ENCODE measurements around the gene CFAP20.

DNA sequence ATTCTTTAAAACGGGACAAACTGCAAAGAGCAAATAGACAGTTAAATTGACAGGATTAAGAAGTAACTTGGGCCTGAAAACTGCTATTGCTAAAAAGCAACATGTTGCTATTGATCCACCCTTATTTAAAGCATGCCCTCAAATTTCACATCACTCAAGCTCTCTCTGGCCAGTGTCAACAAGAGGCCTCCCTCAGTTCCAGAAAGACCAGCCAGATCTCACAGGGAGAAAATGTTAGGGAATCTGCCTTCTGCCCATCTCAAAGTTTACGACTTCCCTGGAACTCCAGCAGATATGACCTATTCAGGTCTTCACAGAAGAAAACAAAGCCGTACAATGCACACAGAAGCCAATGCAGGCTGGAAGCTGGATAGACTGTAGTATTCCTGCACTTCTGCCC is 8.9 kb downstream of the CFAP20 start:
- TF ChIP-seq, protein P1, sequence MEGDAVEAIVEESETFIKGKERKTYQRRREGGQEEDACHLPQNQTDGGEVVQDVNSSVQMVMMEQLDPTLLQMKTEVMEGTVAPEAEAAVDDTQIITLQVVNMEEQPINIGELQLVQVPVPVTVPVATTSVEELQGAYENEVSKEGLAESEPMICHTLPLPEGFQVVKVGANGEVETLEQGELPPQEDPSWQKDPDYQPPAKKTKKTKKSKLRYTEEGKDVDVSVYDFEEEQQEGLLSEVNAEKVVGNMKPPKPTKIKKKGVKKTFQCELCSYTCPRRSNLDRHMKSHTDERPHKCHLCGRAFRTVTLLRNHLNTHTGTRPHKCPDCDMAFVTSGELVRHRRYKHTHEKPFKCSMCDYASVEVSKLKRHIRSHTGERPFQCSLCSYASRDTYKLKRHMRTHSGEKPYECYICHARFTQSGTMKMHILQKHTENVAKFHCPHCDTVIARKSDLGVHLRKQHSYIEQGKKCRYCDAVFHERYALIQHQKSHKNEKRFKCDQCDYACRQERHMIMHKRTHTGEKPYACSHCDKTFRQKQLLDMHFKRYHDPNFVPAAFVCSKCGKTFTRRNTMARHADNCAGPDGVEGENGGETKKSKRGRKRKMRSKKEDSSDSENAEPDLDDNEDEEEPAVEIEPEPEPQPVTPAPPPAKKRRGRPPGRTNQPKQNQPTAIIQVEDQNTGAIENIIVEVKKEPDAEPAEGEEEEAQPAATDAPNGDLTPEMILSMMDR (conservative IDR thresholded peaks at IDR 0.05; ENCODE audit: low read depth, low read length) = no peak
- no peak for TF ChIP-seq EZH2 (IDR thresholded peaks at IDR 0.05; ENCODE audit: low read length, unreplicated experiment)
